H1 (cell line): ENCODE results near the gene SLTM. TPM values are rescaled to one million over a fixed set of nuclear protein-coding genes. Genes with fewer than 3 reads are reported as not detected.

Experiments used
- CTCF ChIA-PET: fragments of 300-600 bp; sonication (Branson Sonifier 250); formaldehyde crosslinking; loops from one replicate; lab custom pipeline; 2021; ENCODE audit not compliant: partially characterized antibody; lab: Charles Lee
- POLR2A ChIA-PET: fragments of 300-600 bp; sonication (Branson Sonifier 250); formaldehyde crosslinking; loops from one replicate; lab custom pipeline; 2021; ENCODE audit warnings: inconsistent platforms; ENCODE audit not compliant: partially characterized antibody; lab: Charles Lee
- DNase-seq, 2 experiments: peaks; one replicate each; pipeline versions ENCODE4 v3.0.0 to v3.0.0-alpha.2; 2010 to 2022; ENCODE audit warnings: low spot score in 2 of 2, low read depth in 1 of 2, mixed read lengths in 1 of 2
- FAIRE-seq: peaks from 2 replicates; lab custom pipeline; 2011; peaks lifted over from hg19 to GRCh38; lab: Jason Lieb, UNC
- H2AFZ ChIP-seq: 2 replicates; pipeline ENCODE4 v1.8.1; 2012; ENCODE audit warnings: low read length, inconsistent platforms
- H2AK5ac ChIP-seq: 2 replicates; pipeline ENCODE4 v1.6.1; 2013; ENCODE audit warnings: low read depth, low read length
- H2BK120ac ChIP-seq: replicated peaks from 2 replicates; pipeline ENCODE3; 2013; ENCODE audit warnings: low read depth, low read length, inconsistent platforms
- H2BK12ac ChIP-seq: 2 replicates; pipeline ENCODE4 v1.6.1; 2013; ENCODE audit warnings: low read depth, low read length
- H2BK15ac ChIP-seq: 2 replicates; pipeline ENCODE4 v1.6.1; 2013; ENCODE audit warnings: low read length
- H2BK20ac ChIP-seq: 2 replicates; pipeline ENCODE4 v1.6.1; 2013; ENCODE audit warnings: low read length
- H2BK5ac ChIP-seq: 2 replicates; pipeline ENCODE4 v1.6.1; 2013; ENCODE audit warnings: low read depth, low read length
- H3K14ac ChIP-seq: 2 replicates; pipeline ENCODE4 v1.6.1; 2013; ENCODE audit warnings: inconsistent platforms; ENCODE audit not compliant: insufficient read length
- H3K18ac ChIP-seq: 2 replicates; pipeline ENCODE4 v1.6.1; 2013; ENCODE audit warnings: low read length; ENCODE audit errors: extremely low read depth
- H3K23ac ChIP-seq: 2 replicates; pipeline ENCODE4 v1.6.1; 2013; ENCODE audit warnings: inconsistent platforms; ENCODE audit not compliant: insufficient read length
- H3K23me2 ChIP-seq: 2 replicates; pipeline ENCODE4 v1.6.1; 2013; ENCODE audit warnings: low read depth, low read length
- H3K27ac ChIP-seq: 2 replicates; pipeline ENCODE4 v1.6.1; 2011; ENCODE audit warnings: low read depth, low read length, inconsistent platforms
- H3K27me3 ChIP-seq, 4 experiments: replicated peaks in 1 of 4; 1 replicate in 1 of 4; 2 replicates in 3 of 4; pipeline versions ENCODE4 v1.6.1 to v1.8.1; 2011 to 2013; ENCODE audit warnings: low read length in 3 of 4, mild to moderate bottlenecking in 3 of 4, inconsistent platforms in 2 of 4, mixed read lengths in 2 of 4, moderate library complexity in 1 of 4; ENCODE audit not compliant: control insufficient read depth in 3 of 4, insufficient read depth in 3 of 4; ENCODE audit errors: extremely low read depth in 1 of 4
- H3K36me3 ChIP-seq, 4 experiments: 2 replicates each; pipeline versions ENCODE4 v1.6.1 to v1.8.1; 2011 to 2013; ENCODE audit warnings: mild to moderate bottlenecking in 4 of 4, low read length in 3 of 4, moderate library complexity in 2 of 4, control low read depth in 1 of 4, inconsistent platforms in 1 of 4; ENCODE audit not compliant: insufficient read depth in 4 of 4, control insufficient read depth in 2 of 4
- H3K4ac ChIP-seq: replicated peaks from 2 replicates; pipeline ENCODE3; 2013; ENCODE audit warnings: low read length, low read depth, mixed read lengths, inconsistent platforms; ENCODE audit not compliant: insufficient read length
- H3K4me1 ChIP-seq, 4 experiments: replicated peaks in 1 of 4; 1 replicate in 1 of 4; 2 replicates in 3 of 4; pipeline versions ENCODE4 v1.6.1 to v1.8.1; 2011 to 2013; ENCODE audit warnings: low read length in 3 of 4, inconsistent platforms in 2 of 4, mixed read lengths in 1 of 4; ENCODE audit not compliant: insufficient read depth in 4 of 4, control insufficient read depth in 3 of 4
- H3K4me2 ChIP-seq, 2 experiments: 2 replicates each; pipeline versions ENCODE4 v1.6.1 to v1.8.1; 2011 to 2013; ENCODE audit warnings: low read depth in 2 of 2, low read length in 2 of 2, control low read depth in 1 of 2, inconsistent platforms in 1 of 2, mild to moderate bottlenecking in 1 of 2; ENCODE audit not compliant: insufficient read depth in 1 of 2
- H3K4me3 ChIP-seq, 4 experiments: fragments of 200-600, 300-600 bp in 1 of 4; sonication (generic), shearing (Covaris generic), sonication (Bioruptor Twin) in 1 of 4; 2 replicates each; pipeline versions ENCODE4 v1.5.1 to v1.8.1; 2011 to 2016; ENCODE audit warnings: low read length in 4 of 4, low read depth in 3 of 4, control low read depth in 2 of 4, inconsistent platforms in 2 of 4, mild to moderate bottlenecking in 2 of 4, mixed read lengths in 1 of 4, moderate library complexity in 1 of 4; ENCODE audit not compliant: insufficient read depth in 2 of 4; ENCODE audit errors: extremely low read depth in 1 of 4
- H3K56ac ChIP-seq: replicated peaks from 2 replicates; pipeline ENCODE3; 2013; ENCODE audit warnings: low read depth, mild to moderate bottlenecking, mixed read lengths, low read length, inconsistent platforms; ENCODE audit not compliant: insufficient read length
- H3K79me1 ChIP-seq: 2 replicates; pipeline ENCODE4 v1.6.1; 2013; ENCODE audit warnings: low read depth, low read length, control low read depth
- H3K79me2 ChIP-seq, 2 experiments: 2 replicates each; pipeline versions ENCODE4 v1.6.1 to v1.8.1; 2012 to 2013; ENCODE audit warnings: low read length in 2 of 2, mild to moderate bottlenecking in 2 of 2, inconsistent platforms in 1 of 2; ENCODE audit not compliant: insufficient read depth in 2 of 2, control insufficient read depth in 1 of 2
- H3K9ac ChIP-seq, 4 experiments: replicated peaks in 1 of 4; 1 replicate in 1 of 4; 2 replicates in 3 of 4; pipeline versions ENCODE4 v1.6.1 to v1.8.1; 2011 to 2013; ENCODE audit warnings: low read depth in 3 of 4, low read length in 3 of 4, control low read depth in 2 of 4, mild to moderate bottlenecking in 2 of 4, moderate library complexity in 2 of 4, inconsistent platforms in 1 of 4; ENCODE audit errors: extremely low read depth in 1 of 4
- H3K9me3 ChIP-seq, 2 experiments: 2 replicates each; pipeline versions ENCODE4 v1.6.1 to v1.8.1; 2012 to 2013; ENCODE audit warnings: mild to moderate bottlenecking in 2 of 2, moderate library complexity in 2 of 2, control low read depth in 1 of 2, inconsistent platforms in 1 of 2, low read depth in 1 of 2, low read length in 1 of 2, mixed read lengths in 1 of 2; ENCODE audit not compliant: insufficient read depth in 2 of 2
- H4K20me1 ChIP-seq, 2 experiments: replicated peaks in 1 of 2; 2 replicates each; pipeline versions ENCODE3 to v1.8.1; 2011 to 2013; ENCODE audit warnings: inconsistent platforms in 2 of 2, low read length in 2 of 2, mild to moderate bottlenecking in 1 of 2; ENCODE audit not compliant: insufficient read depth in 2 of 2, control insufficient read depth in 1 of 2
- H4K5ac ChIP-seq: 2 replicates; pipeline ENCODE4 v1.6.1; 2013; ENCODE audit warnings: low read length, low read depth, mixed read lengths, inconsistent platforms; ENCODE audit not compliant: insufficient read length
- H4K8ac ChIP-seq: 2 replicates; pipeline ENCODE4 v1.8.0; 2013; ENCODE audit warnings: mild to moderate bottlenecking, moderate library complexity, low read length, inconsistent platforms; ENCODE audit not compliant: insufficient read depth; ENCODE audit errors: extremely low read depth
- H4K91ac ChIP-seq: replicated peaks from 2 replicates; pipeline ENCODE3; 2013; ENCODE audit warnings: low read length, mixed read lengths, inconsistent platforms; ENCODE audit not compliant: insufficient read length
- BACH1 ChIP-seq: IDR thresholded peaks from 2 replicates; pipeline ENCODE4 v1.6.1; 2012; ENCODE audit warnings: low read length, improper control_type of control experiment
- CEBPB ChIP-seq: IDR thresholded peaks from 2 replicates; pipeline ENCODE4 v1.6.1; 2012; ENCODE audit warnings: low read depth, low read length
- EGR1 ChIP-seq: IDR thresholded peaks from 2 replicates; pipeline ENCODE4 v1.6.1; 2011; ENCODE audit warnings: low read depth, low read length, borderline replicate concordance
- EP300 ChIP-seq, 2 experiments: IDR thresholded peaks; 1 replicate in 1 of 2; 2 replicates in 1 of 2; pipeline ENCODE4 v1.6.1; 2011 to 2012; ENCODE audit warnings: low read depth in 2 of 2, low read length in 2 of 2, mild to moderate bottlenecking in 2 of 2, borderline replicate concordance in 1 of 2, inconsistent platforms in 1 of 2, moderate library complexity in 1 of 2
- HDAC2 ChIP-seq, 2 experiments: fragments of 300-600 bp in 1 of 2; sonication (generic) in 1 of 2; IDR thresholded peaks; 2 replicates each; pipeline ENCODE4 v1.6.1; 2011 to 2012; ENCODE audit warnings: low read depth in 2 of 2, low read length in 2 of 2, mild to moderate bottlenecking in 2 of 2, moderate library complexity in 2 of 2, borderline replicate concordance in 1 of 2, inconsistent platforms in 1 of 2
- KDM1A ChIP-seq: fragments of 200-600, 300-600 bp; sonication (generic); IDR thresholded peaks from 2 replicates; pipeline ENCODE4 v1.7.1; 2016; ENCODE audit warnings: mild to moderate bottlenecking, low read length, borderline replicate concordance
- NANOG ChIP-seq: IDR thresholded peaks from 2 replicates; pipeline ENCODE4 v1.6.1; 2011; ENCODE audit warnings: low read length, low read depth, mild to moderate bottlenecking, inconsistent platforms; ENCODE audit not compliant: insufficient read depth, poor library complexity, severe bottlenecking
- NRF1 ChIP-seq: IDR thresholded peaks from 2 replicates; pipeline ENCODE4 v1.6.1; 2011; ENCODE audit warnings: mild to moderate bottlenecking, low read depth, low read length, improper control_type of control experiment
- RBBP5 ChIP-seq: IDR thresholded peaks from 2 replicates; pipeline ENCODE4 v1.7.1; 2012; ENCODE audit warnings: low read depth, mild to moderate bottlenecking, inconsistent platforms, low read length, moderate library complexity, borderline replicate concordance
- SUZ12 ChIP-seq: fragments of 200-600 bp; sonication (generic); IDR thresholded peaks from 2 replicates; pipeline ENCODE4 v1.6.1; 2012; ENCODE audit warnings: mild to moderate bottlenecking, inconsistent platforms, low read length, moderate library complexity, mixed read lengths
- TBP ChIP-seq: IDR thresholded peaks from 2 replicates; pipeline ENCODE4 v1.6.1; 2011; ENCODE audit warnings: low read depth, low read length, improper control_type of control experiment
- USF2 ChIP-seq: IDR thresholded peaks from 2 replicates; pipeline ENCODE4 v1.6.1; 2011; ENCODE audit warnings: low read length, improper control_type of control experiment
- YY1 ChIP-seq: IDR thresholded peaks from 2 replicates; pipeline ENCODE4 v1.6.1; 2011; ENCODE audit warnings: low read depth, mild to moderate bottlenecking, low read length
- WGBS, 2 experiments: shearing (Covaris generic) in 1 of 2; methylation state at CpG; one replicate each; pipeline versions ENCODE4 v1.1.6 to v1.1.7; 2013 to 2015; ENCODE audit warnings: low lambda C conversion rate in 2 of 2, mixed read lengths in 2 of 2, inconsistent platforms in 1 of 2, low coverage in 1 of 2, missing lambda C conversion rate in 1 of 2; ENCODE audit not compliant: insufficient replicate concordance in 2 of 2, insufficient coverage in 1 of 2, insufficient read length in 1 of 2; ENCODE audit errors: extremely low coverage in 1 of 2, missing lambda C conversion rate in 1 of 2; 5-methylcytosine and 5-hydroxymethylcytosine counted together
- polyA plus RNA-seq, 7 experiments: library from polyadenylated mRNA; depleted of rRNA in 3 of 7; stranded (reverse) in 5 of 7; unstranded in 2 of 7; fragments of >200 nt in 5 of 7; fragments of 200-250 nt in 2 of 7; gene quantifications; 1 replicate in 5 of 7; 2 replicates in 1 of 7; 4 replicates in 1 of 7; pipeline versions ENCODE4 v1.2.1 to v1.2.3, GENCODE V29; 2011 to 2013; ENCODE audit warnings: missing spikeins in 2 of 7, mixed read lengths in 2 of 7
- total RNA-seq: library from RNA; stranded (reverse); fragmentation: NEBNext Ultra II Directional; extraction: Animal tissue kit (Norgen Biotek cat#: 25700); gene quantifications from 2 replicates; pipeline ENCODE4 v1.2.1, GENCODE V29; 2021

SLTM gene
- total and polyA plus RNA-seq, 2 of the 8 experiments (the other 6 are each of a cell fraction or from before 2014, with no cell fraction given): 30.8 to 149 TPM

- H3K9ac ChIP-seq: no peak overlapping the region
- H3K36me3 ChIP-seq: peaks cover 0 to 64% (median 7%) of the 10 kb centered on the region in 4 experiments; a peak in 4 of 8 replicates
- no peak overlapping the region for H3K56ac ChIP-seq
- no peak overlapping the region for H3K4me2 ChIP-seq
- no peak overlapping the region for H3K18ac ChIP-seq
- no peak overlapping the region for H2BK12ac ChIP-seq
- peaks cover 0 to 18% (median 0%) of the 10 kb centered on the region in 4 experiments; a peak in 3 of 7 replicates for H3K4me1 ChIP-seq
- H2BK20ac ChIP-seq: no peak overlapping the region
- no peak overlapping the region for H3K14ac ChIP-seq
- no peak overlapping the region for H2AFZ ChIP-seq
- no peak overlapping the region for H4K5ac ChIP-seq
- H3K4me3 ChIP-seq: no peak overlapping the region
- peaks cover 0 to 96% of the 10 kb centered on the region in 2 experiments; a peak in 3 of 4 replicates for H3K79me2 ChIP-seq
- no peaks in the 10 kb centered on the region for H3K23me2 ChIP-seq
- no peak overlapping the region for H2BK5ac ChIP-seq
- FAIRE-seq: no peak
- H3K27me3 ChIP-seq: no peaks in the 10 kb centered on the region
- CTCF ChIA-PET: no interaction called here
- WGBS, 2 experiments: 94% methylated on average over 4 of the region's 4 CpGs; no CpG with 5 or more reads in 1 of the 2 experiments
- no peak overlapping the region for H2BK120ac ChIP-seq
- H3K79me1 ChIP-seq: peaks cover 2% of the 10 kb centered on the region; the same call in 1 of the 2 replicates
- no peak overlapping the region for H3K23ac ChIP-seq
- H2AK5ac ChIP-seq: no peak overlapping the region
- H4K91ac ChIP-seq: no peak overlapping the region
- H4K8ac ChIP-seq: no peak overlapping the region
- no peak overlapping the region for H3K27ac ChIP-seq
- H3K4ac ChIP-seq: no peak overlapping the region
- H4K20me1 ChIP-seq: peaks cover 2 to 7% of the 10 kb centered on the region in 2 experiments
- POLR2A ChIA-PET: interaction anchor here (0.9 to 1.9 kb wide), 5 partner anchors 8 to 50 kb away, joined by 3 to 5 read pairs (median 3); no protein-coding TSS in a partner anchor
- no peaks in the 10 kb centered on the region for H3K9me3 ChIP-seq
- no peak overlapping the region for H2BK15ac ChIP-seq
- DNase-seq: no peak
- no peak for TF ChIP-seq CEBPB
- no peak for TF ChIP-seq TBP
- no peak for TF ChIP-seq NRF1
- no peak for TF ChIP-seq USF2
- TF ChIP-seq BACH1: no peak
- no peak for TF ChIP-seq RBBP5
- TF ChIP-seq NANOG: no peak
- TF ChIP-seq KDM1A: no peak
- no peak for TF ChIP-seq EP300 (IDR thresholded peaks at IDR 0.05; ENCODE audit: borderline replicate concordance in 1 of 2, low read depth in 2 of 2, low read length in 2 of 2)
- TF ChIP-seq YY1: no peak
- no peak for TF ChIP-seq EGR1
- no peak for TF ChIP-seq SUZ12
- TF ChIP-seq HDAC2 (IDR thresholded peaks at IDR 0.05; ENCODE audit: borderline replicate concordance in 1 of 2, low read depth in 2 of 2, low read length in 2 of 2): no peak
Measured at GRCh38 chr15:58923284-58923683, 10.2 kb downstream of the SLTM start.
